Neural progenitor cell (in vitro differentiated cells): ENCODE data around the gene SPATC1L. TPM values are rescaled to one million over a fixed set of nuclear protein-coding genes. Genes with fewer than 3 reads are reported as not detected.
A peak's percentile ranks its signal among the peaks of the same experiment; 100 is the strongest.

Experiments used
- DNase-seq: peaks from one replicate; pipeline ENCODE4 v3.0.0-alpha.2; 2016; ENCODE audit warnings: low spot score
- H2AFZ ChIP-seq: fragments of 200-600 bp; sonication (generic); replicated peaks from 2 replicates; pipeline ENCODE4 v1.6.1; 2016; ENCODE audit warnings: antibody characterized with exemption
- H3F3A ChIP-seq: fragments of 200-600 bp; sonication (generic); 2 replicates; pipeline ENCODE4 v1.6.1; 2016; ENCODE audit warnings: antibody characterized with exemption, low read depth
- H3K27ac ChIP-seq: fragments of 200-600 bp; sonication (generic); 2 replicates; pipeline ENCODE4 v1.5.1; 2016; ENCODE audit warnings: mild to moderate bottlenecking
- H3K27me3 ChIP-seq: fragments of 200-600 bp; sonication (generic); 2 replicates; pipeline ENCODE4 v1.6.1; 2016; ENCODE audit warnings: mild to moderate bottlenecking, moderate library complexity
- H3K36me3 ChIP-seq: fragments of 200-600 bp; sonication (generic); 2 replicates; pipeline ENCODE4 v1.5.1; 2016
- H3K4me1 ChIP-seq: fragments of 200-600 bp; sonication (generic); 2 replicates; pipeline ENCODE4 v1.6.1; 2016; ENCODE audit warnings: mixed run types
- H3K4me2 ChIP-seq: fragments of 200-600 bp; sonication (generic); 2 replicates; pipeline ENCODE4 v1.6.1; 2016
- H3K4me3 ChIP-seq: fragments of 200-600 bp; sonication (generic); 2 replicates; pipeline ENCODE4 v1.5.1; 2016
- H3K79me2 ChIP-seq: fragments of 200-600 bp; sonication (generic); 2 replicates; pipeline ENCODE4 v1.6.1; 2016; ENCODE audit warnings: low read depth
- H3K9ac ChIP-seq: fragments of 200-600 bp; sonication (generic); 2 replicates; pipeline ENCODE4 v1.6.1; 2016
- H3K9me3 ChIP-seq: fragments of 200-600 bp; sonication (generic); 2 replicates; pipeline ENCODE4 v1.5.1; 2016; ENCODE audit warnings: low read depth
- H4K20me1 ChIP-seq: fragments of 200-600 bp; sonication (generic); 2 replicates; pipeline ENCODE4 v1.6.1; 2016; ENCODE audit warnings: low read depth
- H3K27ac Mint-ChIP-seq: 3 replicates; pipeline ENCODE4 v1.8.0; 2021; ENCODE audit warnings: mixed read lengths
- H3K27me3 Mint-ChIP-seq: 2 replicates; pipeline ENCODE4 v1.8.0; 2022; ENCODE audit warnings: low read depth, mild to moderate bottlenecking, inconsistent platforms, moderate library complexity, mixed read lengths; ENCODE audit not compliant: insufficient read depth
- H3K36me3 Mint-ChIP-seq: 3 replicates; pipeline ENCODE4 v1.8.0; 2021; ENCODE audit warnings: mixed read lengths
- H3K4me1 Mint-ChIP-seq: 3 replicates; pipeline ENCODE4 v1.8.0; 2021; ENCODE audit warnings: mixed read lengths
- H3K4me3 Mint-ChIP-seq: 3 replicates; pipeline ENCODE4 v1.8.0; 2021; ENCODE audit warnings: mild to moderate bottlenecking, moderate library complexity, mixed read lengths
- H3K9me3 Mint-ChIP-seq: 3 replicates; pipeline ENCODE4 v1.8.0; 2020; ENCODE audit warnings: mixed read lengths
- CTCF ChIP-seq: fragments of 200-600 bp; sonication (generic); IDR thresholded peaks from 2 replicates; pipeline ENCODE4 v1.5.1; 2017; ENCODE audit warnings: antibody characterized with exemption, mild to moderate bottlenecking
- EZH2 ChIP-seq: fragments of 200-600 bp; sonication (generic); IDR thresholded peaks from 2 replicates; pipeline ENCODE4 v1.6.1; 2017; ENCODE audit warnings: antibody characterized with exemption, mild to moderate bottlenecking, moderate library complexity
- EZH2phosphoT487 ChIP-seq: fragments of 200-600 bp; sonication (generic); IDR thresholded peaks from 2 replicates; pipeline ENCODE4 v1.6.1; 2017; ENCODE audit warnings: antibody characterized with exemption
- total RNA-seq: library from RNA; depleted of rRNA; stranded (reverse); fragments of >200 nt; gene quantifications from 2 replicates; pipeline ENCODE4 v1.2.3, GENCODE V29; 2015; ENCODE audit warnings: low replicate concordance

SPATC1L gene
- total RNA-seq, 1 donor from 2014 or later, result 5.1 TPM

DNA sequence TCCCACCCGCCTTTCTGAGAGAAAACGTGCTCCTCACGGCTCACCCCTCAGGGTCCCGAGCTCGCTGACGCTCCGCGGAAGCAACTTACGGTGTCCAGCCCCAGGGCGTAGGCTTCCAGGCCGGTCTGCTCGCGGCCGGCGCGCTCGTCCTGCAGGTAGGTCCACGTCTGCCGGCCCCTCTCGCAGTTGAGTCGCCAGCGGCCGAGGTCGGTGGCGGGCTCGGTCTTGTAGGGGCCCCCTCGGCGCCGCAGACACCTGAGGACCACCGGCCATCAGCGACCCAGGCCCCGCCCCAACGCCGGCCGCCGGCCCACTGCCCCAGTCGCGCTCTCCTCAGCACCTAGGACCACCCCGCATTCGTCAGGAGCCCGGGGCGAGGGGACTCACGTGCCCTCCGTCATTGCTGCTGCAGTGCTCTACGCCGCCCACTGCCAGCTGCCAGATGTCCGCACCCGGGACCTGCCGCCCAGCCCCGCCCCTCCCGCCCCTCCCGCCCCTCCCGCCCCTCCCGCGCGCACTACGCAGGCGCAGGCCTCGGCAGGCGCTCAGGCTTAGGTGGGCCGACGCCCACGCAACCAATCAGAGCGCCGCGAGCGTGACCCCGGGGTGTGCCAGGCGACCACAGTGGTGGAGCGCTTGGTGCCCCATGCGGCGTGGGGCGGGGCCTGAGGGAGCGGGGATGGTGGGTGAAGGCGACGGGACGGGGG is 44.2 kb upstream of the SPATC1L start, which contains the start of gene LSS:
TSS of gene LSS (minus strand) at position 430 of the 707 bp plus-strand sequence. CDS start at position 401, 29 bp downstream.
- Histone ChIP-seq H4K20me1 (no peaks in the 10 kb centered on the region), H3K4me3 (peak within 1 kb of the TSS; percentile 70), H3K79me2 (peaks cover 47% of the 10 kb centered on the region), H3K4me2 (peak within 1 kb of the TSS; percentile 90), H3K27ac (peak within 1 kb of the TSS; percentile 82), H3F3A (peaks cover 23% of the 10 kb centered on the region), H3K4me1 (peaks cover 15% of the 10 kb centered on the region), H2AFZ (peak within 1 kb of the TSS; percentile 88), H3K9me3 (peaks cover 3% of the 10 kb centered on the region), H3K27me3 (no peaks in the 10 kb centered on the region), H3K9ac (peak within 1 kb of the TSS; percentile 9), H3K36me3 (peaks cover 14% of the 10 kb centered on the region)
- H3K9me3 Mint-ChIP-seq, result peaks cover 43% of the 10 kb centered on the region
- TF ChIP-seq EZH2 (no peak), CTCF (no peak), EZH2phosphoT487 (no peak)
- peak; percentile 99 for DNase-seq
- H3K27me3 Mint-ChIP-seq, result peaks cover 14% of the 10 kb centered on the region
- peak within 1 kb of the TSS; percentile 92 for H3K4me3 Mint-ChIP-seq
- H3K36me3 Mint-ChIP-seq, result peaks cover 54% of the 10 kb centered on the region
- peak within 1 kb of the TSS; percentile 98 for H3K27ac Mint-ChIP-seq
- H3K4me1 Mint-ChIP-seq, result peaks cover 39% of the 10 kb centered on the region

DNA sequence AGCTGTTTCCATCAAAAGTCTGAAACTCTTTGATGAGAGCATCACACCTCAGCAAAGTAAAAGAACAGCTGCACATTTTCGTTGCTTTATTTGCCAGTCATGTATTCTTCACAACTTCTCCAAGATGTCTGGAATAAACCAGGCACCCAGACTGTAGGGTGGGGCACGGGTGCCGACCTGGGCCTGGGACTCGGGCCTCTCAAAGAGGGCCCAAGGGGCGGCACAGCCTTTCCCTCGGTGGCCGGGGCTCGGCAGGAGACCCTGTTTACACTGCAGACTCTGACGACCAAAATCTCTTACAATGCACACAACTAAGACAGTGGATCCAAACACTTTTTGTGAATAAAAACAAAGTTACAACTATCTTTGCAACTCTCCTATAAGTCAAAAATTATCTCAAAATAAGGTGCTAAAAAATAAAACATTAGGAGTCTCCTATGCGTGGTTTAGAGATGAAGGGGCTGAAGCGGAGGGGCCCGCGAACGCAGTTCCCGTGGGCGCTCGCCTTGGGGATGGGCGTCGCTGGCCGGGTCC is 43.6 kb upstream of the SPATC1L start:
- H2AFZ ChIP-seq, result peak overlapping the region; percentile 58
- peaks cover 15% of the 10 kb centered on the region for H3K4me1 ChIP-seq
- DNase-seq, result peak; percentile 42
- TF ChIP-seq EZH2phosphoT487, result no peak
- TF ChIP-seq EZH2, result no peak
- no peak for TF ChIP-seq CTCF
- Mint-ChIP-seq H3K4me3 (peak overlapping the region; percentile 89), H3K9me3 (peaks cover 39% of the 10 kb centered on the region), H3K36me3 (peaks cover 49% of the 10 kb centered on the region), H3K27me3 (peaks cover 14% of the 10 kb centered on the region), H3K4me1 (peaks cover 39% of the 10 kb centered on the region), H3K27ac (no peak overlapping the region)
- peaks cover 9% of the 10 kb centered on the region for H3K36me3 ChIP-seq
- peaks cover 51% of the 10 kb centered on the region for H3K79me2 ChIP-seq
- H3K27ac ChIP-seq, result peak overlapping the region; percentile 82
- H3F3A ChIP-seq, result peaks cover 23% of the 10 kb centered on the region
- peaks cover 3% of the 10 kb centered on the region for H3K9me3 ChIP-seq
- peak overlapping the region; percentile 70 for H3K4me3 ChIP-seq
- peak overlapping the region; percentile 9 for H3K9ac ChIP-seq
- H3K4me2 ChIP-seq, result peak overlapping the region; percentile 90
- no peaks in the 10 kb centered on the region for H3K27me3 ChIP-seq
- H4K20me1 ChIP-seq, result no peaks in the 10 kb centered on the region

DNA sequence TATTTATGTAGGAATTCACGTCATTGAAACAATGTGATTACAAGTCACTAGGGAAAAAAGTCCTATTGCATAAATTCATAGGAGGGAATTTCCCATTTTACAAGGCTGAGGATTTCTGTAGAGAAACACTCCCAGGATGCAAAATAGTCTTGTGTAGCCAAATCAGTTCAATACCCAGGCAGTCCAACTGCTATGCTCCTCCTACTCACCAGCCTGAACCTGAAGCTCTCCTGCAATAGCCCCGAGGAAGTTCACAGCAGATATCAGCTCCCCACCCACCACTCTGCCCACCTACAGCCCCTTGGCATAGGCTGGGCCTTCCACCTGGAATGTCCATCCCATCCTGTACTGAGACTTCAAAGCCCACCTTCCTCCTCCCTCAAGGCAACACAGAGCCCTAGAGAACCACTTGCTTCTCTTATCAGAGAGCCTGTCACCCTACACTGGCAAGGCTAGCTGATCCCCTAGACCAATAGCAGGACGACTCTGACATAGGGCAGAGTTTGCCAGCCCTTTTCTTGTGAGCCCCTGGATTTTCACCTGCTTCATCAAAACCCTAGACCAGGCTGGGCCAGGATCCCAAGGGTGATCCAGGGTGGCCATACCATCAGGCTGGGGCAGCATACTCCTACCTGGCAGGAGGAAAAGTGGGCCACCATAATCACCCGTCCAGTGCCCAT is 42.8 kb upstream of the SPATC1L start:
- H3K36me3 Mint-ChIP-seq, result peaks cover 45% of the 10 kb centered on the region

More for the DNA sequence above, 42.8 kb upstream of the SPATC1L start:
- no peak for DNase-seq
- H3K79me2 ChIP-seq, result peaks cover 57% of the 10 kb centered on the region
- Mint-ChIP-seq H3K4me3 (peak overlapping the region; percentile 89), H3K27me3 (peaks cover 14% of the 10 kb centered on the region), H3K4me1 (peaks cover 39% of the 10 kb centered on the region), H3K27ac (no peak overlapping the region), H3K9me3 (peaks cover 32% of the 10 kb centered on the region)
- peak overlapping the region; percentile 90 for H3K4me2 ChIP-seq
- H3K27ac ChIP-seq, result no peak overlapping the region
- H3K27me3 ChIP-seq, result no peaks in the 10 kb centered on the region
- peaks cover 9% of the 10 kb centered on the region for H3K36me3 ChIP-seq
- H4K20me1 ChIP-seq, result peaks cover 5% of the 10 kb centered on the region
- H3K9me3 ChIP-seq, result peaks cover 3% of the 10 kb centered on the region
- no peak overlapping the region for H3K9ac ChIP-seq
- peak overlapping the region; percentile 70 for H3K4me3 ChIP-seq
- no peak overlapping the region for H2AFZ ChIP-seq
- TF ChIP-seq EZH2phosphoT487 (no peak), CTCF (no peak), EZH2 (no peak)
- H3F3A ChIP-seq, result peaks cover 23% of the 10 kb centered on the region
- H3K4me1 ChIP-seq, result peaks cover 15% of the 10 kb centered on the region
